Panc1 (cell line): Measurements from ENCODE around the gene CELA2B.

Experiments used
- POLR2AphosphoS5 ChIP-seq: IDR thresholded peaks from 2 replicates; pipeline ENCODE4 v1.6.1; 2012; ENCODE audit warnings: mild to moderate bottlenecking, low read depth, low read length, moderate library complexity
- REST ChIP-seq, 2 experiments: IDR thresholded peaks; 2 replicates each; pipeline ENCODE4 v1.6.1; 2011 to 2012; ENCODE audit warnings: low read depth in 2 of 2, control low read depth in 1 of 2, low read length in 1 of 2, mild to moderate bottlenecking in 1 of 2, moderate library complexity in 1 of 2; ENCODE audit not compliant: insufficient read depth in 1 of 2
- TF ChIP-seq, protein P1 (sequence below): fragments of 450-650 bp; IDR thresholded peaks from 2 replicates; pipeline ENCODE4 v1.5.1; 2017; ENCODE audit warnings: mild to moderate bottlenecking

DNA sequence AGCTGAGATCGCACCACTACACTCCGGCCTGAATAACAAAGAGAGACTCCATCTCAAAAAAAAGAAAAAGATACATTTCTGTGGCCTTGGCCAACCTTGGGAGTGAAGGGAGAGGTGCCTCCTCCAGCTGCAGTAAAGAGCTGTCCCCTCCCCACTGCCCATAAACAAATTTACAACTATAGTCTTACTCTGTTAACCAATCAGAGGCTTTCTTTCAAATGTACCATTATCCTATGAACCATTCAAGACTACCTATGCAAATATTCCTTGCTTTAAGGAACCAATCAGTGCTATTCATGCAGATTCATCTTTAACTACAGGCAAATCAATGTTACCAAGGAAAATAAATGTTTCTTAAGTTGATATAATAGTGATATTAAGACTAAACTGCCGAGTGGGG, 1.0 kb downstream of the CELA2B start:
- TF ChIP-seq, protein P1, sequence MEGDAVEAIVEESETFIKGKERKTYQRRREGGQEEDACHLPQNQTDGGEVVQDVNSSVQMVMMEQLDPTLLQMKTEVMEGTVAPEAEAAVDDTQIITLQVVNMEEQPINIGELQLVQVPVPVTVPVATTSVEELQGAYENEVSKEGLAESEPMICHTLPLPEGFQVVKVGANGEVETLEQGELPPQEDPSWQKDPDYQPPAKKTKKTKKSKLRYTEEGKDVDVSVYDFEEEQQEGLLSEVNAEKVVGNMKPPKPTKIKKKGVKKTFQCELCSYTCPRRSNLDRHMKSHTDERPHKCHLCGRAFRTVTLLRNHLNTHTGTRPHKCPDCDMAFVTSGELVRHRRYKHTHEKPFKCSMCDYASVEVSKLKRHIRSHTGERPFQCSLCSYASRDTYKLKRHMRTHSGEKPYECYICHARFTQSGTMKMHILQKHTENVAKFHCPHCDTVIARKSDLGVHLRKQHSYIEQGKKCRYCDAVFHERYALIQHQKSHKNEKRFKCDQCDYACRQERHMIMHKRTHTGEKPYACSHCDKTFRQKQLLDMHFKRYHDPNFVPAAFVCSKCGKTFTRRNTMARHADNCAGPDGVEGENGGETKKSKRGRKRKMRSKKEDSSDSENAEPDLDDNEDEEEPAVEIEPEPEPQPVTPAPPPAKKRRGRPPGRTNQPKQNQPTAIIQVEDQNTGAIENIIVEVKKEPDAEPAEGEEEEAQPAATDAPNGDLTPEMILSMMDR = no peak
- TF ChIP-seq POLR2AphosphoS5 (no peak), REST (IDR thresholded peaks at IDR 0.05; ENCODE audit: insufficient read depth in 1 of 2, low read depth in 2 of 2, low read length in 1 of 2) (no peak)
